ENCODE measurements around the gene KDM2B. TPM values are rescaled to one million over a fixed set of nuclear protein-coding genes. Genes with fewer than 3 reads are reported as not detected.
A peak's percentile ranks its signal among the peaks of the same experiment; 100 is the strongest.

The KDM2B gene
- polyA plus RNA-seq, 3 donors = 9.7 to 68.1 (median 9.7) TPM

DNA sequence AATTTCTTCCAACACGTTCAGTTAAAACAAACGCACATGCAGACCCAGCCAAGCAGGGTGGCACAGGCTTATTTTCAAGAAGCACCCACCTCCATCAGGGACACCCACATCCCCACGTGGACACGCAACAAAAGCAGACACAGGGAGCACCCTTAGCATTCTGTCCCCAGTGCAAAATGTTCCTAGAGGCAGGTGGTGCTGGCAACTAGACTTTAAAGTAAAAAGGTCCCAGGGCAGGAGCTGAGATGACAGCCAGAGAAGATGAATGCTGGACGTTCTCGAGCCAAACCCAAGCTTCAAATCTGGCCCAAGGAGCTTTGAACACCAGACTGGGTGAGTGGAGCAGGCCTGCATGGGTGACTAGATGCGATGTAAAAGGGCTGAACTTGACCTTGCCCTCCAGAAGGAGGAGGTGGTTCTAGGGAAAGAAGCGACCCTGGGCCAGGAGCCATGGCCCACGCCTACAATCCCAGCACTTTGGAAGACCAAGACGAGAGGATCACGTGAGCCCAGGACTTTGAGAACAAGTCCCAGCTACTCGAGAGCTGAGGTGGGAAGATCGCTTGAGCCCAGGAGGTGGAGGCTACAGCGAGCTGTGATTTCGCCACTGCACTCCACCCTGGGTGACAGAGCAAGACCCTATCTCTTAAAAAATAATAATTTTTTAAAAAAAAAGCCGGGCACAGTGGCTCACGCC lies 47.3 kb downstream of the KDM2B start:
- no peak for TF ChIP-seq CTCF (IDR thresholded peaks at IDR 0.05)
- Mint-ChIP-seq H3K9me3 (no peaks in the 10 kb centered on the region), H3K4me3 (no peak overlapping the region)

GRCh38 chr12:121532503-121533393 lies 48.1 kb downstream of the KDM2B start:
- H3K27ac Mint-ChIP-seq = peak overlapping the region in 3 of 7 donors; percentile 16 to 65 (median 63)
- H3K4me1 ChIP-seq (ENCODE audit: control insufficient read depth in 1 of 2, insufficient read depth in 2 of 2, low read length in 2 of 2) = peaks cover 41 to 50% of the 10 kb centered on the region in 2 donors
- H3K36me3 Mint-ChIP-seq = peaks cover 34 to 48% of the 10 kb centered on the region in 2 donors
- no peaks in the 10 kb centered on the region for H4K20me1 ChIP-seq (ENCODE audit: insufficient read depth, low read length)
- no peak overlapping the region for H3K9ac ChIP-seq (ENCODE audit: insufficient read depth, low read length, poor library complexity, severe bottlenecking)
- peaks cover 41% of the 10 kb centered on the region for H3K4me1 Mint-ChIP-seq
- H3K27me3 Mint-ChIP-seq (ENCODE audit: low read depth in 3 of 3) = no peaks in the 10 kb centered on the region
- no peak overlapping the region for H3K4me2 ChIP-seq (replicated peaks; ENCODE audit: extremely low read depth, low read length, poor library complexity, severe bottlenecking)
- no peak overlapping the region for H2AFZ ChIP-seq (ENCODE audit: insufficient read depth, low read depth, low read length, poor library complexity, severe bottlenecking)
- TF ChIP-seq CTCF (IDR thresholded peaks at IDR 0.05) = no peak
- peaks cover 19% of the 10 kb centered on the region for H3K79me2 ChIP-seq (ENCODE audit: insufficient read depth, low read length)
- H3K27ac ChIP-seq (ENCODE audit: low read depth in 1 of 2, low read length in 2 of 2) = peak overlapping the region in 1 of 2 donors; percentile 66
- DNase-seq = no peak
- H3K9me3 Mint-ChIP-seq = no peaks in the 10 kb centered on the region
- no peak overlapping the region for H3K4me3 ChIP-seq (replicated peaks in 1 of 3; ENCODE audit: low read depth in 2 of 3, low read length in 3 of 3)
- H3K4me3 Mint-ChIP-seq = no peak overlapping the region
- H3K36me3 ChIP-seq (replicated peaks in 1 of 2; ENCODE audit: control insufficient read depth in 1 of 2, insufficient read depth in 2 of 2, low read length in 2 of 2) = peaks cover 18 to 44% of the 10 kb centered on the region in 2 donors
- no peaks in the 10 kb centered on the region for H3K27me3 ChIP-seq (ENCODE audit: control insufficient read depth in 2 of 2, insufficient read depth in 2 of 2, low read length in 2 of 2)
- H3K9me3 ChIP-seq (replicated peaks in 1 of 2; ENCODE audit: control insufficient read depth in 1 of 2, insufficient read depth in 1 of 2, low read length in 2 of 2) = no peaks in the 10 kb centered on the region
- WGBS (ENCODE audit: insufficient coverage) = 97% methylated on average over 10 of the region's 16 CpGs
- intact Hi-C loops (cut with micrococcal nuclease) = no loop called here

More for the DNA sequence above, 47.3 kb downstream of the KDM2B start:
- Histone ChIP-seq H3K36me3 (replicated peaks in 1 of 2; ENCODE audit: control insufficient read depth in 1 of 2, insufficient read depth in 2 of 2, low read length in 2 of 2) (peaks cover 15 to 39% of the 10 kb centered on the region in 2 donors), H3K79me2 (ENCODE audit: insufficient read depth, low read length) (peaks cover 19% of the 10 kb centered on the region), H3K4me1 (ENCODE audit: control insufficient read depth in 1 of 2, insufficient read depth in 2 of 2, low read length in 2 of 2) (peaks cover 46 to 57% of the 10 kb centered on the region in 2 donors), H4K20me1 (ENCODE audit: insufficient read depth, low read length) (no peaks in the 10 kb centered on the region), H3K9me3 (replicated peaks in 1 of 2; ENCODE audit: control insufficient read depth in 1 of 2, insufficient read depth in 1 of 2, low read length in 2 of 2) (no peaks in the 10 kb centered on the region), H3K27me3 (ENCODE audit: control insufficient read depth in 2 of 2, insufficient read depth in 2 of 2, low read length in 2 of 2) (no peaks in the 10 kb centered on the region), H3K27ac (ENCODE audit: low read depth in 1 of 2, low read length in 2 of 2) (no peak overlapping the region), H2AFZ (ENCODE audit: insufficient read depth, low read depth, low read length, poor library complexity, severe bottlenecking) (no peak overlapping the region), H3K4me3 (replicated peaks in 1 of 3; ENCODE audit: low read depth in 2 of 3, low read length in 3 of 3) (no peak overlapping the region), H3K9ac (ENCODE audit: insufficient read depth, low read length, poor library complexity, severe bottlenecking) (no peak overlapping the region), H3K4me2 (replicated peaks; ENCODE audit: extremely low read depth, low read length, poor library complexity, severe bottlenecking) (no peak overlapping the region)
- peaks cover 45% of the 10 kb centered on the region for H3K4me1 Mint-ChIP-seq
- intact Hi-C loops (cut with micrococcal nuclease) = no loop called here
- peaks cover 31 to 43% of the 10 kb centered on the region in 2 donors for H3K36me3 Mint-ChIP-seq
- 96% methylated on average over 9 of the region's 17 CpGs for WGBS (ENCODE audit: insufficient coverage)
- H3K27ac Mint-ChIP-seq = peak overlapping the region in 2 of 7 donors; percentile 42 to 54
- no peak for DNase-seq
- H3K27me3 Mint-ChIP-seq (ENCODE audit: low read depth in 3 of 3) = no peaks in the 10 kb centered on the region

Measured in CD14-positive monocyte (primary cell).